Sigmoid colon (tissue), 7 donors: Measurements from ENCODE around the gene PECR. TPM values are rescaled to one million over a fixed set of nuclear protein-coding genes. Genes with fewer than 3 reads are reported as not detected.
"Not testable (repeated sequence)": the region's sequence is repeated elsewhere in the genome, so short reads cannot be mapped to it uniquely, and the experiment has no call there.

ENCODE experiments used
- DNase-seq: peaks from one replicate; pipeline ENCODE4 v3.0.0-alpha.2; 2019
- H3K27ac ChIP-seq, 4 donors: fragments of 200-600 bp; sonication (generic); one replicate each; pipeline ENCODE4 v1.5.1; 2016 to 2019; ENCODE audit warnings: mild to moderate bottlenecking in 1 of 4
- H3K27me3 ChIP-seq, 3 donors: fragments of 200-600 bp; sonication (generic); one replicate each; pipeline ENCODE4 v1.5.1; 2019; ENCODE audit warnings: mild to moderate bottlenecking in 1 of 3
- H3K36me3 ChIP-seq, 4 donors: fragments of 200-600 bp; sonication (generic); one replicate each; pipeline ENCODE4 v1.5.1; 2016 to 2019
- H3K4me1 ChIP-seq, 4 donors: fragments of 200-600 bp; sonication (generic); one replicate each; pipeline ENCODE4 v1.5.1; 2017 to 2019
- H3K4me3 ChIP-seq, 4 donors: fragments of 200-600 bp; sonication (generic); one replicate each; pipeline ENCODE4 v1.5.1; 2017 to 2019; ENCODE audit warnings: mild to moderate bottlenecking in 2 of 4, moderate library complexity in 1 of 4
- H3K9me3 ChIP-seq, 4 donors: fragments of 200-600 bp in 3 of 4; sonication (generic) in 3 of 4; one replicate each; pipeline versions ENCODE4 v1.5.1 to v1.6.1; 2013 to 2019
- CTCF ChIP-seq, 4 experiments: fragments of 450-650 bp in 3 of 4; fragments of 200-600 bp in 1 of 4; IDR thresholded peaks; one replicate each; pipeline ENCODE4 v1.5.1; 2016 to 2019; ENCODE audit warnings: antibody characterized with exemption in 4 of 4, mild to moderate bottlenecking in 3 of 4, moderate library complexity in 2 of 4
- EP300 ChIP-seq, 4 donors: sonication (generic); formaldehyde crosslinking; IDR thresholded peaks; one replicate each; pipeline ENCODE4 v1.6.1; 2017; ENCODE audit warnings: antibody characterized with exemption in 4 of 4
- POLR2A ChIP-seq, 2 donors: fragments of 450-650 bp; IDR thresholded peaks; one replicate each; pipeline ENCODE4 v1.6.1; 2016; ENCODE audit warnings: antibody characterized with exemption in 2 of 2, mild to moderate bottlenecking in 2 of 2, moderate library complexity in 2 of 2
- POLR2AphosphoS5 ChIP-seq, 4 donors: sonication (generic); formaldehyde crosslinking; IDR thresholded peaks; one replicate each; pipeline ENCODE4 v1.6.1; 2017; ENCODE audit warnings: antibody characterized with exemption in 4 of 4
- WGBS, 2 donors: extraction: QIAGEN DNeasy Blood & Tissue Kit; methylation state at CpG; one replicate each; pipeline ENCODE4 v1.1.7; 2013; 5-methylcytosine and 5-hydroxymethylcytosine counted together
- intact Hi-C: fragments of 100-400 bp; cut with DNase I; formaldehyde crosslinking; loops from one replicate; pipeline ENCODE4 v1.15.1; 2023
- polyA plus RNA-seq, 3 donors: library from polyadenylated mRNA; stranded (reverse); fragments of 200-250 nt; gene quantifications; one replicate each; pipeline ENCODE4 v1.2.3, GENCODE V29; 2013
- total RNA-seq, 4 donors: library from RNA; depleted of rRNA; stranded (reverse); fragments of >200 nt; gene quantifications; one replicate each; pipeline ENCODE4 v1.1.0, GENCODE V29; 2016
- donor health status: healthy with polysubstance abuse.
- donor health status: Bipolar disorder and iron deficiency.
- donor health status: healthy.

PECR gene
- total and polyA plus RNA-seq, 7 donors = 5.0 to 25.9 (median 13.9) TPM

GRCh38 chr2:216012133-216012829 lies 69.3 kb downstream of the PECR start:
- DNase-seq = no peak
- Histone ChIP-seq H3K27me3 (no peaks in the 10 kb centered on the region), H3K36me3 (no peaks in the 10 kb centered on the region), H3K4me3 (peak overlapping the region in 2 of 4 donors; percentile 59 to 60), H3K9me3 (no peaks in the 10 kb centered on the region), H3K27ac (no peak overlapping the region), H3K4me1 (peaks cover 0 to 13% (median 6%) of the 10 kb centered on the region in 4 donors)
- 11 to 31% methylated on average over 6 of the region's 6 CpGs for WGBS, 2 donors
- intact Hi-C loops = no loop called here
- TF ChIP-seq EP300 (IDR thresholded peaks at IDR 0.05) (no peak), POLR2A (IDR thresholded peaks at IDR 0.05) (no peak), CTCF (IDR thresholded peaks at IDR 0.05) (no peak), POLR2AphosphoS5 (IDR thresholded peaks at IDR 0.05) (no peak)

- H3K4me3 ChIP-seq, H3K27me3 ChIP-seq, DNase-seq, H3K27ac ChIP-seq, H3K36me3 ChIP-seq, H3K9me3 ChIP-seq, intact Hi-C loops: not testable (repeated sequence)
- WGBS, 2 donors = 86 to 94% methylated on average over 2 of the region's 2 CpGs
- H3K4me1 ChIP-seq = peaks cover 0 to 13% (median 8%) of the 10 kb centered on the region in 4 donors
These were observed 72.4 kb downstream of the PECR start for GRCh38 chr2:216009215-216009614.

- DNase-seq = no peak
- intact Hi-C loops = no loop called here
- WGBS, 2 donors = 89 to 90% methylated on average over 3 of the region's 3 CpGs
- Histone ChIP-seq H3K4me3 (no peak overlapping the region), H3K27me3 (no peaks in the 10 kb centered on the region), H3K27ac (no peak overlapping the region), H3K9me3 (no peaks in the 10 kb centered on the region), H3K36me3 (no peaks in the 10 kb centered on the region), H3K4me1 (peaks cover 0 to 9% (median 7%) of the 10 kb centered on the region in 4 donors)
- TF ChIP-seq POLR2AphosphoS5 (IDR thresholded peaks at IDR 0.05) (no peak), CTCF (IDR thresholded peaks at IDR 0.05) (no peak), EP300 (IDR thresholded peaks at IDR 0.05) (no peak), POLR2A (IDR thresholded peaks at IDR 0.05) (no peak)
These were observed 73.2 kb downstream of the PECR start for GRCh38 chr2:216008387-216008786.

- intact Hi-C loops = no loop called here
- 48 to 83% methylated on average over 10 of the region's 10 CpGs for WGBS, 2 donors
- H3K4me1 ChIP-seq = peaks cover 0 to 4% (median 0%) of the 10 kb centered on the region in 4 donors
- H3K9me3 ChIP-seq = no peaks in the 10 kb centered on the region
- no peak overlapping the region for H3K27ac ChIP-seq
- no peaks in the 10 kb centered on the region for H3K27me3 ChIP-seq
- no peak overlapping the region for H3K4me3 ChIP-seq
- DNase-seq = no peak
- TF ChIP-seq CTCF (IDR thresholded peaks at IDR 0.05) (no peak), POLR2A (IDR thresholded peaks at IDR 0.05) (no peak), POLR2AphosphoS5 (IDR thresholded peaks at IDR 0.05) (no peak), EP300 (IDR thresholded peaks at IDR 0.05) (no peak)
- H3K36me3 ChIP-seq = no peaks in the 10 kb centered on the region
These were observed 75.4 kb downstream of the PECR start for GRCh38 chr2:216006164-216006663.

GRCh38 chr2:216004697-216005283 lies 76.8 kb downstream of the PECR start:
- DNase-seq = no peak
- no peak overlapping the region for H3K27ac ChIP-seq
- H3K27me3 ChIP-seq = no peaks in the 10 kb centered on the region
- WGBS, 2 donors = 74 to 89% methylated on average over 3 of the region's 3 CpGs
- intact Hi-C loops = no loop called here
- TF ChIP-seq CTCF (IDR thresholded peaks at IDR 0.05) = no peak
- no peak for TF ChIP-seq POLR2A (IDR thresholded peaks at IDR 0.05)
- TF ChIP-seq EP300 (IDR thresholded peaks at IDR 0.05) = no peak
- TF ChIP-seq POLR2AphosphoS5 (IDR thresholded peaks at IDR 0.05) = no peak
- H3K36me3 ChIP-seq = no peaks in the 10 kb centered on the region
- H3K9me3 ChIP-seq = no peaks in the 10 kb centered on the region
- no peak overlapping the region for H3K4me3 ChIP-seq
- peaks cover 0 to 4% (median 0%) of the 10 kb centered on the region in 4 donors for H3K4me1 ChIP-seq
